ENCODE data around the gene CLCNKA.
A peak's percentile ranks its signal among the peaks of the same experiment; 100 is the strongest.
"Not testable (repeated sequence)": the region's sequence is repeated elsewhere in the genome, so short reads cannot be mapped to it uniquely, and the experiment has no call there.

CLCNKA gene

DNA sequence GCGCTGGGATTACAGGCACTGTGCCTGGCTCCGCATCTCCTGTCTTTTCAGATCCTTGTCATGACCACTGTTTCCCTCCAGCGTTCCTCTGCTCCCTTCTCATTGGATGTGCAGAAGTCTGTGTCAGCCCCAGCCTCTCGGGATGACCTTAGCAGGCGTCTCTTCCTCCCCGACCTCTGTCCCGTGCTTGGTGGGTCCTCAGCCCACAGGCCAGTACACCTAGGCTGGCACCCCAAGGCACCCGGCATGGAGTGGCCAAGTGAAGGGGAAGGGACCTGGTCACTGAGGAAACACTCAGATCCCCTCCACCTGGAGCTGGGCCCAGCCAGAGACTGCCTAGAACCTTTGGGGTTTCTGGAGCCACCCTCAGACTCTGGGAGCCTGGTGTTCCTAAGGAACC lies 19.4 kb downstream of the CLCNKA start:
- DNase-seq: no peak

DNA sequence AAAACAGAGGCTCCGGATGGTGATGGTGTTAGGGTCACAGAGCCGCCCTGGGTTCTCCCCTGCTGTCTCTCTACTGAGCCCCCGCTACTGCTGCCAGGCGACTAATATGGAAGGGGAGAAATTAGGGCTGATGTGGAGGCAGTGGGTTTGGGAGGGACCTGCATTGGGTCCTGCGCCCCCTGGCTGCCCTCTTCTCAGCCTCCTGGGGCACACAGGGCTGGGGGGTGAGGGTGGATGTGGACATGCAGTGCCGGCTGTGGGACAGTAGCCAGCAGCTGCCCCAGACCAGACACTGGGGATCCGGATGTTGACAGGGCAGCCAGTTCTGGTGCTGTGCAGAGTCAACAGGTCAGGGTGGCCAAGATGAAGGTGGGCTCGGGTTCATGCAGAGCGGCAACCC lies 20.3 kb downstream of the CLCNKA start:
- no peak for DNase-seq

DNA sequence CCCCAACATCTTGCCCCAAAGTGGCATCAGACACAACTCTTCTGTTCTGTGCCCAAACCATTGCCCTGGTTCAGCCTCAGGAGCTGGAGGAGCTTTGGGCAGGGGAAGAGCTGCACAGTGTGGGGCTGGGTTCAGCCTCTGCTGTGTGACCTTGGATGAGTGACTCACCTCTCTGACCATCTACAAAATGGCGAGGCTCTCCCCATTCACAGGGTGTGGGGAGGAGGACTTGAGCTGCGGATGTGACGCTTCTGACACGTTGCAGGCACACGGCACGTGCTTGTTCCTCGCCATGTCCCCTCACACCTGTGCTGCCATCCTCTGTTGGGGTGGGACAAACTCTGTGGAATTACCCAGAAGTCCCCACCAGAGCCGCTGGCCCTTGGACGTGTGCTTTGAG lies 20.8 kb downstream of the CLCNKA start:
- not testable (repeated sequence) for DNase-seq

DNA sequence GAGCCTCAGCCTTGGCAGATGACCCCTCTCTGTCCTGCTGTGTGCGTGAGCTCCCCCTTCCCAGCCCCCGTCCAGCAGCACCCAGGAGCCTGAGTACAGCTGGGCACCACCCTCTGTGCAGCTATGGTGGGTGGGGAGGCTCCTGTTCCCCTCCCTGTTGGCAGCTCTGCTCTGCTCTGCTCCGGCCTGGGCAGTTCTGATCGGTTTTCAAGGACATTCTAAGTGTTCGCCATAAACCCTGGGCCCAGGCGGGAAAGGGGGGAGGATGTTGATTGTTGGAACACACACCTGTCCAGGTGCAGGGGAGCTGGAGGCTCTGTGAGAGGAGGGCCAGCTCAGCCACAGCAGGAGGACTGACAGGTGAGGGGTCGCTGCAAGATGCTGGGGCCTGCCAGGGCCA lies 21.7 kb downstream of the CLCNKA start, which contains the start of gene CLCNKB:
TSS of gene CLCNKB (plus strand) at position 262 of the 400 bp plus-strand sequence. CDS start 711 bp downstream, outside the sequence.
- no peak for DNase-seq

DNA sequence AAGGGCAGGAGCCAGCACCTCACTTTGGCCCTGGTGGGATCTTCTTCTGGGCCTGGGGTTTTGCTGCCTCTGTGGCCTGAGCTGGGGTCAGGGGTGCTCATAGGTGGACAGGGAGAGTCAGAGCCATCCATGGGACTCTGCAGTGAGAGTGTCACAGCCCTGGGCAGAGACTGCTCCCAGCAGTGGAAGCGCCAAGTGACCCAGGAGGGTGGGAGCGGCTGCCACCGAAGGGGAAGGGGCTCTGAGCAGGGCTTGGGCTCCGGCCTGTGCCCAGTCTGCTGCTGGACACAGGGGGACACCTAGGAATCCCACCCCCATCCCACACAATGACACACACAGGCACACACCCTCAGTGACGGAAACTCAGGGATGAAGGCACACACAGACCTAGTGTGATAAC lies 22.1 kb downstream of the CLCNKA start:
- DNase-seq: no peak

DNA sequence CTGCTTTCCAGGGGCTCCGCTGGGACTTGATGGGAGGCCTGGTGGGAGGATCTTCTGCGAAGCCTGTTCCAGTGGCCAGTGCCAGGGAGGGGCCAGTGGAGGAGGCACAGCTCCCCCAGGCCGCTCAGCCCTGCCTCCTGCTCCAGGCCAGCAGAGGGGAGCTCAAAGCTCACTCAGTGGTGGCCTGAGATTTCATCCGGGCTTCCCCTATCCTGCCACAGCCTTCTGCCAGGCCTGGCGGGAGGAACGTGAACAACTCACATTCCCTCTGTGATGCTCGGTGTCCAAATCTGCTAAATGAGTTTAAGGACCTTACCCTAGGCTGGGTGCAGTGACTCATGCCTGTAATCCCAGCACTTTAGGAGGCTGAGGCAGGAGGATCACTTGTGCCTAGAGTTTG lies 25.0 kb downstream of the CLCNKA start:
- no peak for DNase-seq

DNA sequence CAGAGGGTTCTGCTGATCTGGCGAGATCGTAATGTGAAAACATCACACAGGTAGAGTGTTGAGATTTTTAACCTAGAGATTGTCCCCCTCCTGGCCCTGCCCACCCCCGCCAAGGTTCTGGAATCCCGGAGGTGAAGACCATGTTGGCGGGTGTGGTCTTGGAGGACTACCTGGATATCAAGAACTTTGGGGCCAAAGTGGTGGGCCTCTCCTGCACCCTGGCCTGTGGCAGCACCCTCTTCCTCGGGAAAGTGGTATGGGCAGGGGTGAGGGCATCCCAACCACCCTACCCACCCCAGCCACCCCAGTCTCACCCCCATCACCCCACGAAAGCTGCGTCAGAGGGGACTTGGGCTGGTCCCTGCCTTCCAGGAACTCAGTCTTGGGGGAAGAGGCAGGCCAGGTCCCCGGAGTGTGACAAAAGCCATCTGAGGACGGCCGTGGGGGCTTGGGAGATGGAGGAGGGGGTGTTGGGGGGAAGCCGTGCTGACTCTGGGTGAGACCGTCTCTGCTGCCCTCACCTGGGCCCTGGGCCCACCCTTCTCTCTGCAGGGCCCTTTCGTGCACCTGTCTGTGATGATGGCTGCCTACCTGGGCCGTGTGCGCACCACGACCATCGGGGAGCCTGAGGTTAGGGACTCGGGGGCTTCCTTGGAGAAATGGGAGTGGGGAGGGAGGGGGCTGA lies 26.1 kb downstream of the CLCNKA start:
- no peak for DNase-seq

DNA sequence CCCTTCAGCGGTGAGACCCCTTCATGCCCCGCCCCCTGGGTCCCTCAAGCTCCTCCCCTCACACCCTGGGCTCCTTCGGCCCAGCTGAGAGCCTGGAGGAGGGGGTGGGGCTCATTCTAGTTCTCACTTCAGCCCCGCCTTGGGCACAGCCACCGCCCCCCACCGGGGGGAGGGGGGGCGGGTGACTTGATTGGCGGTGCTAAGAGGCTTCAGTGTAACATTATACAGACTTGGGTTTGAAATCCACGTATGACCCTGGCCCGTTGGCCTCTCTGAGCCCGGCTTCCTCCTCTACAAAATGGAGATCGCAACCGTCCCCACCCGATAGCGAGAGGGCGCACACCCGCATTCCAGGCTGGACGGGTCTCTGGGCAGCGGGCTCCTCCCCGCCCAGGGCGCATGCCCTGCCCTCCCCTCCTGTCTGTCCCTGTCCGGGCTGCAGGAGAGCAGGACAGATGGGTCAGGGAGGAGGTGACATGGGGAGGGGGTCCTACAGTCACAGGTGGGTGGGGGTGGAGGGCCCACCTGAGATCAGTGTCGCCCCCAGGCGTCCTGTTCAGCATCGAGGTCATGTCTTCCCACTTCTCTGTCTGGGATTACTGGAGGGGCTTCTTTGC lies 26.8 kb downstream of the CLCNKA start:
- peak in 3 of 51 donors; percentile 11 for DNase-seq

DNA sequence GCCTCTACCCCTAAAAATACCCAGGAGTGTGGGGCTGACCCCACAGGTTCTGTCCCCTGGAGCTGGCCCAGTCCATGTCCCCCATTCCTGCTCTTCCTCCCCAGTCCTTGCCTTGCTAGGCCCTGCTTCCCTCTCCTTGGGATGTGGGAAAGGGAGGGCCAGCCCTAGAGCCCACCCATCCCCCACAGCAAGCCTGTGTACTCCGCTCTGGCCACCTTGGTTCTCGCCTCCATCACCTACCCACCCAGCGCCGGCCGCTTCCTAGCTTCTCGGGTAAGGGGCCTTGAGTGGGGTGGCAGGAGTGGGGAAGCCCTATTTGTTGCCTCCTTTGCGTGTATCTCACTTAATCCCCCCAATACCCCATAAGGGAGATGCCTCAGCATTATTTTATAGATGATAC lies 28.5 kb downstream of the CLCNKA start:
- no peak for DNase-seq

DNA sequence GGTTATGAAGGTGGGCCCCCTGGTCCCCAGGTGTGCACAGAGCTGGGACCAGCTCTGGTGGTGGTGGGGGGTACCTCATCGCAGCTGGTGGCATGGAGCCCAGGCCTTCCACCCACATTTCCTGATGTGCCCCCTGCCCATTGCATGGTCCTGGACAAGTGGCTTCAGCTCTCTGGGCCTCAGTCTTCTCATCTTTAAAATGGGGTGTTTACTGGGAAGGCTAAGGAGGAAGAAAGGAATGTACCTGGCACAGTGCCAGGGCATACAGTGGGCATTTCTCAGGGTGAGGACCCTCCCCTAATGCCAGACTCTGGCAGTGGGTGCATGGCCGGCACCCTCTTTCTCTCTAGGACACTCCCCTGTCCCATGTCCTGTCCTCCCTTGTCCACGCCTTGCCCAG lies 29.2 kb downstream of the CLCNKA start:
- DNase-seq: no peak

DNA sequence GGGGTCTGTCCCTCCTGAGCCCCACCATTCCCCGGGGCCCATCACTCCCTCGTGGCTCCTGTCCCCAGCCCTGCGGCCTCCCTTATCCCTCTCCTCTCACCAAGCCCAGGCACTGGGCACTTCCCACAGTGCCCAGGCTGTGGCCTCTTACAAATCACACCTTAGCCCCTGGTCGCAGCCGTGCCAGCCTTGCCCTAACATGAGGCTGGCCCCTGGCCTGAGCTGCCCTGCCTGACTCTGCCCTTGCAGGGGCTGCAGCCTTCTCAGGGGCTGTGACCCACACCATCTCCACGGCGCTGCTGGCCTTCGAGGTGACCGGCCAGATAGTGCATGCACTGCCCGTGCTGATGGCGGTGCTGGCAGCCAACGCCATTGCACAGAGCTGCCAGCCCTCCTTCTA lies 30.1 kb downstream of the CLCNKA start:
- DNase-seq: not testable (repeated sequence)

DNA sequence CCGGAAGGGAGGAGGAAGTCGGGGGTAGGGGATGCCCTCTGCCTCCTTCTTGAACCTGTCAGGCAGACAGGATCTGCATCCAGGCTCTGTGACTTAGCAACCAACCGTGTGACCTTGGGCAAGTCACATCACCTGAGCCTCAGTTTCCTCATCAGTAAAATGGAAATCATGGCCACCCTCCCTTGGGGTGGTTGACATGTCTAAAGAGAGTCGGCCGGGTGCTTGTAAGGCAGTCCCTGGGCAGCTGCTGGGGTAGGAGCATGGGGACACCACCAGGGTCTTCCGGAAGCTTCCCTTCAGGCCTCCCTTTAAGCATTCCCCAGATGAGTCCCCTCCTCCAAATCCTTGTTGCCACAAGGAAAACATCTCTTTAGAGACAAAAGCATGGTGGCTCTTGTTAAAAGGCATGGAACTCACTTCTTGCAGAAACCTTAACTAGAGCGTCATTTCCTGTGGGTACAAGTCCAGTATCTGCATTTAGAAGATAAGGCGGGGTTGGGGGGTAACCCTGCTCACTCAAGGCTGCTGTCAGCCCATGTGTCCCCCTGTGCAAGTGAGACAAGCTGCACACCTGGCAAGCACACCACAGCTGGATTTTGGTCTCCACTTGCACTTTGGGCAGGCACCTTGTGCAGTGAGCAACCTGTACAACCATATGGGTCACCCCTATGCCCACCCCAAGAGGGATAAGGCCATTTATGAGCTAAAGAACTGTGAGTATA lies 32.1 kb downstream of the CLCNKA start:
- DNase-seq: no peak

DNA sequence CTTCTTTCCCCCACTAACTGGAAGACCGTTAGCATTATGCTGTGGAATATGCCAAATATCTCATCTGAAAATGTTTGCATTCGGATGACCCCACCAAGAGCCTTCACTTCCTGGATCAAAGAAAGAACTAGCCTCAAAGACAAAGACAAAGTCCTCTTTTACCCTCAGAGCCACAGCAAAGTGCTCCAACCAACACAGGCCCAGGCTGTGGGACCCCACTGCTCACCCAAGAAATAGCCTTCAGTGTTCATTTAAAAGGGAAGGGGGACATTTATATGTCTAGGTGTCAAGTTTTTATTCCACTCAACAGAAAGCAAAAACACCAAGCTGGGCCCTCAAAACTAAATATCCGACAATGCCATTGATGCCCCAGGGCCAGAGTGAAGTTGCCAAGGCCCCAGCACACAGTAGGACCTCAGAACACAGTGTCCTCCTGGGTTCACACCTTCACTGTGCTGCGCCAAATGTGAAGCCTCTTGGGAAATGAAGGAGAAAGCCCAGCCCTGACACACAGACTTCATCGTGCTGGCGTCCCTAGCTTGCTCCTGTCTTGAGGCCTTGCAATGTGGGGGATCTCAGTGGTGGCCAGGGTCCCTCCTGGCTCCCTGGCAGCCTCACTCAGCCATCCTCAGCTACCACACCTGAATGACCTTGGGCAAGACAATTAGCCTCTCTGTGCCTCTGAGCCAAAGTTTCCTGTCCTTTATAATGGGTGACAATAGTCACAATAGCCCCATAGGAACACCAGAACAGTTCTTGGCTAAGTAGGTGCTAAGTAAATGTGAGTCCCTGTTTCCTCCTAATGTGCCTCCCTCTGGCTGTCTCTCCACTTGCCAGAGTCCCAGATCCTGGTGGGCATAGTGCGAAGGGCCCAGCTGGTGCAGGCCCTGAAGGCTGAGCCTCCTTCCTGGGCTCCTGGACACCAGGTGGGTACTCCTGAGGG lies 33.0 kb downstream of the CLCNKA start:
- DNase-seq: no peak

DNA sequence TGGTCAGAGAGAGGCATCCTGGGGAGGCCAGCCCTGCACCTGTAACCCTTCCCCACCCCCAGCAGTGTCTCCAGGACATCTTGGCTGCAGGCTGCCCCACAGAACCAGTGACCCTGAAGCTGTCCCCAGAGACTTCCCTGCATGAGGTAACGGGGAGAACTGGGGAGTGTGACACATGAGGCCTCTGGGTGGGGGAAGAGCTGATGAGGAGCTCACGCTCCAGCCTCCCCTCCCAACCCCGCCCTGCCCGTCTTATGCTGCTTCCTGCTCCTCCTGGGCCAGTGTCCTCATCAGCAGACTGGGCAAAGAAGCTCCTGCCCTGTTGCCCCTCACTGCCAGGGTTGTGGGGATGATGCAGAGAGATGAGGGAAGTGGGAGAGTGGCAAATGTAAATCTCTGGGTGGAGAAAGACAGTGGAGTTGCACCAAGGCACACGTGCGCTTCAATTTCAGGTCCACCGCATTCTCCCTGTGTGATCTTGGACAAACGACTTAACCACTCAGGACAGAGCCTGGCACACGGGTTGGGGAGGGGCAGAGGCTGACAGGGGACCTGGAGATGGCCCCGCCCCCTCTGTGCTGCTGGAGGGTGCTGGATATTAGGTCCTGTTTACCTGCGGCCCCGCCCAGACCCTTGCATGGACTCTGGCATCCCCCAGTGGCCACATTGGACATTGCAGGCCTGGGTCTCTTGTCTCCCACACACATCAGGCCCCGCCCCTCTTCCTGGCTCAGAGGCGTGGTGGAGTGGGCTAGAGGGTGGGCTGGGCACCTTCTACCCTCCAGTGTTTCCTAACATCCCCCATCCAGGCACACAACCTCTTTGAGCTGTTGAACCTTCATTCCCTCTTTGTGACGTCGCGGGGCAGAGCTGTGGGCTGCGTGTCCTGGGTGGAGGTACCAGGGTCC lies 34.0 kb downstream of the CLCNKA start:
- peak in 41 of 51 donors; percentile 9 to 77 (median 54) for DNase-seq

DNA sequence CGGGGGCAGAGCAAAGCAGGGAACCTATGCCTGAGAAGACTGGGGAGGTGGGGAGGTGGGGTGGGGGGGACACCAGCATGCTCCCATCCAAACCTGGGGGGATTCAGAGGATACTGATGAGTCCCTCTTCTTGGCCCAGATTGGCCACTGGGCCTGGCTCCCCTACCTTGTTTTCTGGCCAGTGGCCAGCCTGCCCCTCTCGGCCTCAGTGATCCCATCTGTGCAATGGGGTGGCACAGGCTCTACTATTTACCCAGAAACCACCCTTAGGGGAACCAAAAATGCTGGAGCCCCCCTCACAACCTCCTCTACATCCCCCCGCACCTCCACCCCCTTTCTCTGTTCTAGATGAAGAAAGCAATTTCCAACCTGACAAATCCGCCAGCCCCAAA lies 34.7 kb downstream of the CLCNKA start:
- not testable (repeated sequence) for DNase-seq

DNA sequence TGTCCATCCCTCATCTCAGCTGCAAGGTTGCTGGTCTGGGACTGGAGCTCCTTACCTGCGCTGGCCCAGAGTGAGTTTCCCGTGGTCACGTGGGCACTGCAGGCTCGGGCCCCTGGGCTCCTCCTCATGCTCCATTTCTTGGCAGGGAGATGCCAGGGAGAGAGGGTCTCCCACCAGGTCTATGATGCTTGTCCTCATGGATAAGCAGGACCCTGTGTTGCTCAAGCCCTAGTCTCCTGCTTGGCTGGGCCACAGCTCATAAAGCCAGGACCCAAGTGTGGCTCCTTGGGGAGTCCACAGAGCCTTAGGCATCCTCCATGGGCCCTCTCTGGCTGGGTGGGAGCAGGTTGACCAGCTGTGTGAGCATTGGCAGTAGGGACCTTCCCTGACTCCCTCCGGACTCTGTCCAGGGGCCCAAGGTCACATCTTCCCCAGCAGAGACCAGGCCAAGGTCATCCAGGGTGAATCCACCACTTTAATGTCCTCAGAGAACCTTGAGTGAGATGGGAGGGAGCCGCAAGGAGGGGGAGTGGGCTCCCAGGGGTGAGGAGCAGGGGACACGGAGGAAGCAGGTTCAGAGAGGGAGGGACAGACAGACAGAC lies 35.6 kb downstream of the CLCNKA start:
- not testable (repeated sequence) for DNase-seq

DNA sequence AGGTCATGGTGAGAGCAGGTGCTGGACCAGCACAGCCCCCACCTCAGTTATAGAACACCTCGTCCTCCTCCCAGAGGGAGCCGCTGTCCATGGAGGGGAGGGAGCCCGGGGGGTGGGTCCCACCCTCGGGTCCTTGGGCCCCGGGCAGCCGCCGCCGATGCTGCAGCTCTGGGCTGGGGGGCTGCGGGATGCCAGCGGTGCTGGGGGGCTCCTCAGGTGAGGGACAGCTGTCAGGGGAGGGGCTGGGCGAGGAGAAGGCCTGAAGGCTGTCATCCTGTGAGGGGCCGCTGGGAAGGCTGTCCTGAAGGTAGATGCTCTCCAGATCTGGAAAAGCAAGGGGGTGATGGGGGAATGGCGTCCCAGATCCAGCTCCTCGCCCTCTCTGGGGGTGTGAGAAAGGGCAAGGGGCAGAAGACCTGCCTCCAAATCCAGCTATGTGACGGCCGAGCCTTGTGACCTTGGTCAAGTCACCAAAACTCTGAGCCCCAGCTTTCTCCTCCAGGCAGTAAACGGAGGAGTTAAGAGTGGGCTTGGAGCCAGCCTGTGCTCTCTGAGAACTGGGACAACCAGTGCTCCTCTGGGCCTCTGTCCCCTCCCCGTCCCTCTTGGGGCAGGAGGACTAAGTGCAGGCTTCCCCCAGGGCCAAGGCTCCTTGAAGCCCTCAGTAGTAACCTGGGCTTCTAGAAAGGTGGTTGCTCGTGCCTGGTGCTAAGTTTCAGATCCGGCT lies 36.7 kb downstream of the CLCNKA start:
- DNase-seq: not testable (repeated sequence)

DNA sequence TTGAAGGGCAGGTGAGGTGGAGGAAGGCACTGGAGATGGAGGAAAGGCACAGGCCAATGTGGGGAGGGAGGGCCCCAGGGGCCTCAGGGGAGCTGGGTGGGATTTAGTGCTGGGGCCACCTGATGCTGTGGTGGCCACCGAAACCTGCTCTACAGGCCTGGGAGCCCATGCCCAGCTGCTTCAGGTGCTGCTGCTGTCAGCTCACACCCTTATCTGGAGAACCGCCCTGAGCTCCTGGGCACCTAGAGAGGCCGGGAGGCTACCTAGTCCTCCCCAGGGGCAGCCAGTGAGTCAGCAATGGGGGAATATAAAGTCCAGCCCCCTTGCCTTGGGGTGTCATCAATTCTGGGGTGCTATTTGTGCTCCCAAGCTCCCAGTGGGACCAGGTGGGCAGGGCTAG lies 39.4 kb downstream of the CLCNKA start:
- no peak for DNase-seq

DNA sequence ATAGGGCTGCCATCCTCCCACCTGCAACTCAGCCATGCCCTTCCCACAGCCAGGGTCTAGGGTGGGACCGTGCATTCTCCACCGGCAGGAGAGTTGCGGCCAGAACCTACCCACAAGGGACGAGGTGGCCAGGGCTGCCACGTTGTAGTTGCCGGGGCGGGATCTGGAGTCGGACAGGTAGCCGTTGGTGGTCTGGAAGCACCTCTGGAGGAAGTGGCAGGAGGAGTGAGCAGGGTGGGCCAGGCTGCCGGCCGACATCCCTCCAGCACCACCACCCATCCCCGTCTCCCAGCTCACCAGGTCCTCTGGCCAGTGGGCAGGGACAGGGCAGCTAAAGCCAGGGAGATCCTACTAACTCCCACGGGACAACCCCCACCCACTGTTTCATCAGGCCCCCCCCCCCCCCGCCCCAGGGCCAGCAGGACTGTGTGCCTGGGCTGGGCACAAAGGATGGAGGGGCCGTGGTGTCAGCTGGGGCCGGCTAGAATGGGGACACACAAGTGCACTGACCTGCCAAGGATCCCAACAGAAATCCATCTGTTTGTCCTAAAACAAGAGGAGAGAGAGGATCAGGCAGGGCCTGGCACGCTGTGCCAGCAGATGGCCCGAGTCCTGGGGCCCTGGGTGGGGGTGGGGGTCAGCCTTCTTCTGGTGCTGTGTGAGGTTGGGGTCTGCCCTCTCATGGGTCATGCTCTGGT lies 40.3 kb downstream of the CLCNKA start:
- peak in 11 of 51 donors; percentile 15 to 47 (median 32) for DNase-seq

Measured in hypothalamus (tissue), 51 donors.